ENCODE data around the gene HSPA12B.
A peak's percentile ranks its signal among the peaks of the same experiment; 100 is the strongest.

Gene HSPA12B

GRCh38 chr20:3696200-3696599 lies 36.3 kb upstream of the HSPA12B start:
- peak; percentile 50 for TF ChIP-seq CTCF (IDR thresholded peaks at IDR 0.05; ENCODE audit: low read depth, low read length, missing control alignments)
- no peak for DNase-seq (ENCODE audit: low read depth)
- in situ Hi-C loops (cut with HindIII; ENCODE audit: low sequenced_read_pairs): no loop called here
- no peak overlapping the region for H3K4me3 ChIP-seq (ENCODE audit: low read depth, low read length)

- no peak for TF ChIP-seq CTCF (IDR thresholded peaks at IDR 0.05; ENCODE audit: low read depth, low read length, missing control alignments)
- in situ Hi-C loops (cut with HindIII; ENCODE audit: low sequenced_read_pairs): no loop called here
- H3K4me3 ChIP-seq (ENCODE audit: low read depth, low read length): no peak overlapping the region
- no peak for DNase-seq (ENCODE audit: low read depth)
Measured at GRCh38 chr20:3696745-3697587, 35.5 kb upstream of the HSPA12B start.

- no peak overlapping the region for H3K4me3 ChIP-seq (ENCODE audit: low read depth, low read length)
- DNase-seq (ENCODE audit: low read depth): no peak
- no peak for TF ChIP-seq CTCF (IDR thresholded peaks at IDR 0.05; ENCODE audit: low read depth, low read length, missing control alignments)
- in situ Hi-C loops (cut with HindIII; ENCODE audit: low sequenced_read_pairs): no loop called here
Measured at GRCh38 chr20:3697588-3698305, 34.7 kb upstream of the HSPA12B start.

- in situ Hi-C loops (cut with HindIII; ENCODE audit: low sequenced_read_pairs): no loop called here
- no peak for TF ChIP-seq CTCF (IDR thresholded peaks at IDR 0.05; ENCODE audit: low read depth, low read length, missing control alignments)
- no peak for DNase-seq (ENCODE audit: low read depth)
- no peak overlapping the region for H3K4me3 ChIP-seq (ENCODE audit: low read depth, low read length)
Measured at GRCh38 chr20:3698591-3699001, 33.9 kb upstream of the HSPA12B start.

- TF ChIP-seq CTCF (IDR thresholded peaks at IDR 0.05; ENCODE audit: low read depth, low read length, missing control alignments): no peak
- H3K4me3 ChIP-seq (ENCODE audit: low read depth, low read length): no peak overlapping the region
- in situ Hi-C loops (cut with HindIII; ENCODE audit: low sequenced_read_pairs): no loop called here
- no peak for DNase-seq (ENCODE audit: low read depth)
Measured at GRCh38 chr20:3699037-3699436, 33.4 kb upstream of the HSPA12B start.

GRCh38 chr20:3701061-3701998 lies 31.2 kb upstream of the HSPA12B start:
- no peak for DNase-seq (ENCODE audit: low read depth)
- in situ Hi-C loops (cut with HindIII; ENCODE audit: low sequenced_read_pairs): no loop called here
- no peak overlapping the region for H3K4me3 ChIP-seq (ENCODE audit: low read depth, low read length)
- TF ChIP-seq CTCF (IDR thresholded peaks at IDR 0.05; ENCODE audit: low read depth, low read length, missing control alignments): no peak

Data from astrocyte of the cerebellum (primary cell).